Keratinocyte (primary cell): ENCODE results near the gene ZNF627. TPM values are rescaled to one million over a fixed set of nuclear protein-coding genes. Genes with fewer than 3 reads are reported as not detected.
A peak's percentile ranks its signal among the peaks of the same experiment; 100 is the strongest.
"Not testable (repeated sequence)": the region's sequence is repeated elsewhere in the genome, so short reads cannot be mapped to it uniquely, and the experiment has no call there.

Source experiments
- DNase-seq: peaks from one replicate; pipeline ENCODE4 v3.0.0-alpha.2; 2011; ENCODE audit warnings: low read depth, missing footprints, low spot score
- FAIRE-seq: peaks from 2 replicates; lab custom pipeline; 2011; peaks lifted over from hg19 to GRCh38; lab: Jason Lieb, UNC
- H2AFZ ChIP-seq: 2 replicates; pipeline ENCODE4 v1.6.0; 2012; ENCODE audit warnings: low read length, control low read depth, inconsistent platforms; ENCODE audit not compliant: control insufficient read depth
- H3K27ac ChIP-seq: 2 replicates; pipeline ENCODE4 v1.5.1; 2011; ENCODE audit warnings: low read length; ENCODE audit not compliant: control insufficient read depth, insufficient read depth
- H3K27me3 ChIP-seq: 3 replicates; pipeline ENCODE4 v1.6.0; 2011; ENCODE audit warnings: low read length; ENCODE audit not compliant: control insufficient read depth, insufficient read depth; ENCODE audit errors: extremely low read depth
- H3K36me3 ChIP-seq, 2 experiments: 2 replicates in 1 of 2; 3 replicates in 1 of 2; pipeline ENCODE4 v1.5.1; 2011; ENCODE audit warnings: low read length in 2 of 2, mild to moderate bottlenecking in 1 of 2; ENCODE audit not compliant: control insufficient read depth in 2 of 2, insufficient read depth in 2 of 2; ENCODE audit errors: extremely low read depth in 1 of 2
- H3K4me1 ChIP-seq: 3 replicates; pipeline ENCODE4 v1.5.1; 2011; ENCODE audit warnings: low read length; ENCODE audit not compliant: control insufficient read depth, insufficient read depth; ENCODE audit errors: extremely low read depth
- H3K4me2 ChIP-seq: 3 replicates; pipeline ENCODE4 v1.6.0; 2011; ENCODE audit warnings: low read depth, low read length; ENCODE audit not compliant: control insufficient read depth, insufficient read depth; ENCODE audit errors: extremely low read depth
- H3K4me3 ChIP-seq, 3 experiments: fragments of 200-600 bp in 1 of 3; sonication (generic) in 1 of 3; 2 replicates in 2 of 3; 3 replicates in 1 of 3; pipeline ENCODE4 v1.5.1; 2011 to 2016; ENCODE audit warnings: low read length in 3 of 3, mild to moderate bottlenecking in 3 of 3, control low read depth in 2 of 3, inconsistent platforms in 1 of 3, low read depth in 1 of 3, mixed read lengths in 1 of 3, mixed run types in 1 of 3, moderate library complexity in 1 of 3; ENCODE audit not compliant: control insufficient read depth in 2 of 3, insufficient read depth in 2 of 3; ENCODE audit errors: extremely low read depth in 1 of 3
- H3K79me2 ChIP-seq: 2 replicates; pipeline ENCODE4 v1.6.0; 2012; ENCODE audit warnings: low read length; ENCODE audit not compliant: control insufficient read depth, insufficient read depth
- H3K9ac ChIP-seq: 3 replicates; pipeline ENCODE4 v1.6.0; 2011; ENCODE audit warnings: low read length; ENCODE audit not compliant: control insufficient read depth, insufficient read depth; ENCODE audit errors: extremely low read depth
- H3K9me1 ChIP-seq: 3 replicates; pipeline ENCODE4 v1.6.0; 2011; ENCODE audit warnings: low read length; ENCODE audit not compliant: control insufficient read depth, insufficient read depth; ENCODE audit errors: extremely low read depth
- H3K9me3 ChIP-seq: 2 replicates; pipeline ENCODE4 v1.5.1; 2012; ENCODE audit warnings: low read depth, low read length; ENCODE audit not compliant: control insufficient read depth
- H4K20me1 ChIP-seq: 3 replicates; pipeline ENCODE4 v1.6.0; 2011; ENCODE audit warnings: low read length; ENCODE audit not compliant: control insufficient read depth, insufficient read depth; ENCODE audit errors: extremely low read depth
- CTCF ChIP-seq, 3 experiments: IDR thresholded peaks in 1 of 3; conservative IDR thresholded peaks in 1 of 3; optimal IDR thresholded peaks in 1 of 3; 2 replicates in 2 of 3; 3 replicates in 1 of 3; pipeline versions ENCODE3 to v1.5.1; 2011; ENCODE audit warnings: low read length in 3 of 3, mild to moderate bottlenecking in 3 of 3, moderate library complexity in 2 of 3, control low read depth in 1 of 3, inconsistent platforms in 1 of 3; ENCODE audit not compliant: insufficient read depth in 2 of 3; ENCODE audit errors: extremely low read depth in 1 of 3
- EZH2 ChIP-seq: IDR thresholded peaks from one replicate; pipeline ENCODE4 v1.6.1; 2012; ENCODE audit warnings: inconsistent platforms, mild to moderate bottlenecking, low read length, moderate library complexity
- dilution Hi-C: fragments of 300-500 bp; cut with MboI; formaldehyde crosslinking; loops from one replicate; pipeline ENCODE4 v1.7.0; 2020; ENCODE audit warnings: low sequenced_read_pairs; ENCODE audit not compliant: extremely low pct_ligation_motif_present
- polyA plus RNA-seq, 5 experiments: library from polyadenylated mRNA; depleted of rRNA in 3 of 5; stranded (reverse) in 3 of 5; stranded (forward) in 1 of 5; unstranded in 1 of 5; fragments of >200 nt; gene quantifications; 1 replicate in 1 of 5; 2 replicates in 3 of 5; 3 replicates in 1 of 5; pipeline versions ENCODE4 v1.2.1 to v1.2.3, GENCODE V29; 2011 to 2012; ENCODE audit warnings: missing spikeins in 2 of 5, low read depth in 1 of 5, low replicate concordance in 1 of 5

Gene ZNF627
- polyA plus RNA-seq, 1 donor (not counting 4 experiments of a cell fraction or from before 2014, with no cell fraction given), result 8.5 TPM

GRCh38 chr19:11560404-11561051 is 36.8 kb upstream of the ZNF627 start:
- Histone ChIP-seq H3K4me1 (peaks cover 12% of the 10 kb centered on the region), H3K9ac (no peak overlapping the region), H3K27me3 (no peaks in the 10 kb centered on the region), H3K27ac (no peak overlapping the region), H3K4me2 (peak overlapping the region; percentile 42), H3K9me1 (peaks cover 4% of the 10 kb centered on the region), H3K4me3 (no peak overlapping the region), H3K79me2 (peaks cover 33% of the 10 kb centered on the region), H2AFZ (no peak overlapping the region), H4K20me1 (peaks cover 4% of the 10 kb centered on the region), H3K9me3 (no peaks in the 10 kb centered on the region), H3K36me3 (peaks cover 4 to 8% of the 10 kb centered on the region in 2 experiments)
- FAIRE-seq (no peak), DNase-seq (no peak)
- TF ChIP-seq EZH2 (no peak), CTCF (optimal IDR thresholded peaks at IDR 0.05 in 1 of 3, IDR thresholded peaks at IDR 0.05 in 1 of 3, conservative IDR thresholded peaks at IDR 0.05 in 1 of 3; ENCODE audit: extremely low read depth in 1 of 3, insufficient read depth in 2 of 3, low read length in 3 of 3) (peak; percentile 63 to 74 (median 63))
- dilution Hi-C loops, result no loop called here

GRCh38 chr19:11563532-11563931 is 33.8 kb upstream of the ZNF627 start:
- H3K9ac ChIP-seq, result no peak overlapping the region
- DNase-seq (no peak), FAIRE-seq (no peak)
- H3K4me1 ChIP-seq, result peaks cover 3% of the 10 kb centered on the region
- no peaks in the 10 kb centered on the region for H3K27me3 ChIP-seq
- dilution Hi-C loops, result no loop called here
- H3K27ac ChIP-seq, result no peak overlapping the region
- no peaks in the 10 kb centered on the region for H4K20me1 ChIP-seq
- no peaks in the 10 kb centered on the region for H3K9me3 ChIP-seq
- H3K4me2 ChIP-seq, result no peak overlapping the region
- TF ChIP-seq CTCF (optimal IDR thresholded peaks at IDR 0.05 in 1 of 3, IDR thresholded peaks at IDR 0.05 in 1 of 3, conservative IDR thresholded peaks at IDR 0.05 in 1 of 3; ENCODE audit: extremely low read depth in 1 of 3, insufficient read depth in 2 of 3, low read length in 3 of 3), result no peak
- no peak for TF ChIP-seq EZH2
- H3K4me3 ChIP-seq, result no peak overlapping the region
- no peak overlapping the region for H2AFZ ChIP-seq
- no peaks in the 10 kb centered on the region for H3K9me1 ChIP-seq
- no peaks in the 10 kb centered on the region for H3K36me3 ChIP-seq
- peaks cover 5% of the 10 kb centered on the region for H3K79me2 ChIP-seq

GRCh38 chr19:11564082-11564807 is 33.0 kb upstream of the ZNF627 start:
- H3K27me3 ChIP-seq, H3K4me2 ChIP-seq, DNase-seq, H3K9me1 ChIP-seq, FAIRE-seq, H4K20me1 ChIP-seq, dilution Hi-C loops, H3K4me1 ChIP-seq, H3K79me2 ChIP-seq, H3K4me3 ChIP-seq, H3K36me3 ChIP-seq, H3K27ac ChIP-seq, H3K9ac ChIP-seq, H2AFZ ChIP-seq, H3K9me3 ChIP-seq: not testable (repeated sequence)
